K562 (cell line): ENCODE measurements around the gene SNCB. TPM values are rescaled to one million over a fixed set of nuclear protein-coding genes. Genes with fewer than 3 reads are reported as not detected.

Experiments used
- CREB1 ChIP-seq, 2 experiments: sonication (generic) in 1 of 2; formaldehyde crosslinking in 1 of 2; IDR thresholded peaks; 2 replicates each; pipeline versions ENCODE4 v1.6.1 to v1.8.0; 2012 to 2022; ENCODE audit warnings: inconsistent platforms in 1 of 2, mild to moderate bottlenecking in 1 of 2, missing genetic modification reagents in 1 of 2, moderate library complexity in 1 of 2
- E4F1 ChIP-seq: fragments of 250-450 bp; sonication (Bioruptor Pico); IDR thresholded peaks from 2 replicates; pipeline ENCODE4 v1.5.0; 2021; ENCODE audit warnings: mild to moderate bottlenecking, borderline replicate concordance
- FOXK1 ChIP-seq: sonication (generic); formaldehyde crosslinking; IDR thresholded peaks from 2 replicates; pipeline ENCODE4 v1.8.0; 2022; ENCODE audit warnings: missing genetic modification reagents, mild to moderate bottlenecking, borderline replicate concordance
- HDAC3 ChIP-seq: fragments of 450-650 bp; IDR thresholded peaks from 2 replicates; pipeline ENCODE4 v1.6.1; 2018; ENCODE audit warnings: borderline replicate concordance, mild to moderate bottlenecking, moderate library complexity; ENCODE audit not compliant: partially characterized antibody
- HNRNPL ChIP-seq: fragments of 200-400 bp; formaldehyde crosslinking; IDR thresholded peaks from 2 replicates; pipeline ENCODE4 v1.6.1; 2017; ENCODE audit warnings: low read depth, mild to moderate bottlenecking, low read length
- JUND ChIP-seq, 2 experiments: IDR thresholded peaks; 2 replicates in 1 of 2; 3 replicates in 1 of 2; pipeline ENCODE4 v1.6.1; 2011; ENCODE audit warnings: borderline replicate concordance in 2 of 2, low read depth in 2 of 2, low read length in 2 of 2, improper control_type of control experiment in 1 of 2, missing biosample characterization in 1 of 2, missing genetic modification characterization in 1 of 2, missing genetic modification reagents in 1 of 2
- L3MBTL2 ChIP-seq: fragments of 450-650 bp; IDR thresholded peaks from 2 replicates; pipeline ENCODE4 v1.6.1; 2016; ENCODE audit warnings: mild to moderate bottlenecking, moderate library complexity
- MTA2 ChIP-seq: fragments of 450-650 bp; IDR thresholded peaks from 2 replicates; pipeline ENCODE4 v1.6.1; 2016; ENCODE audit warnings: low read depth
- RFX7 ChIP-seq: fragments of 250-450 bp; sonication (Bioruptor Pico); IDR thresholded peaks from 2 replicates; pipeline ENCODE4 v1.5.1; 2021; ENCODE audit warnings: mild to moderate bottlenecking
- TAF1 ChIP-seq: IDR thresholded peaks from 2 replicates; pipeline ENCODE4 v1.6.1; 2011; ENCODE audit warnings: mild to moderate bottlenecking, low read length, moderate library complexity; ENCODE audit not compliant: insufficient read depth, control insufficient read depth, severe bottlenecking; ENCODE audit errors: extremely low read depth
- TCF7L2 ChIP-seq: fragments of 150-350 bp; IDR thresholded peaks from 2 replicates; pipeline ENCODE4 v1.6.1; 2016; ENCODE audit warnings: low read depth, mild to moderate bottlenecking, low read length, moderate library complexity
- TCFL5 ChIP-seq: fragments of 250-450 bp; sonication (Bioruptor Pico); conservative IDR thresholded peaks from 2 replicates; pipeline ENCODE4 v1.6.1; 2021; ENCODE audit warnings: mild to moderate bottlenecking, moderate library complexity, matching md5 sums
- ZBTB1 ChIP-seq: sonication (generic); formaldehyde crosslinking; IDR thresholded peaks from 2 replicates; pipeline ENCODE4 v1.8.1; 2023; ENCODE audit warnings: missing genetic modification reagents, low read depth, mild to moderate bottlenecking, borderline replicate concordance
- ZNF134 ChIP-seq: fragments of 250-450 bp; sonication (Bioruptor Pico); conservative IDR thresholded peaks from 2 replicates; pipeline ENCODE4 v1.4.0; 2020
- ZNF253 ChIP-seq: fragments of 250-450 bp; sonication (Bioruptor Pico); conservative IDR thresholded peaks from 2 replicates; pipeline ENCODE4 v1.6.1; 2021; ENCODE audit warnings: mild to moderate bottlenecking
- ZNF347 ChIP-seq: fragments of 450-650 bp; formaldehyde crosslinking; IDR thresholded peaks from 2 replicates; pipeline ENCODE4 v1.4.0; 2020; ENCODE audit warnings: low read depth, mild to moderate bottlenecking, moderate library complexity
- ZNF766 ChIP-seq: fragments of 200-800 bp; sonication (Bioruptor generic); conservative IDR thresholded peaks from 2 replicates; pipeline ENCODE4 v1.6.1; 2016; ENCODE audit warnings: missing genetic modification characterization, missing compliant biosample characterization
- polyA plus RNA-seq, 8 experiments: library from polyadenylated mRNA; depleted of rRNA in 4 of 8; stranded (reverse) in 5 of 8; unstranded in 3 of 8; fragments of >200 nt; fragmentation: Nextera tagmentation in 2 of 8; fragmentation: Illumina TruSeq in 1 of 8; extraction: Ambion mirVana in 2 of 8; extraction: Trizol in 1 of 8; gene quantifications; 2 replicates each; pipeline versions ENCODE4 v1.2.1 to v1.2.3, GENCODE V29; 2011 to 2014; ENCODE audit warnings: inconsistent platforms in 1 of 8, missing spikeins in 1 of 8
- total RNA-seq, 7 experiments: library from RNA; depleted of rRNA in 6 of 7; stranded (reverse); fragments of >200 nt in 6 of 7; fragmentation: Illumina TruSeq in 2 of 7; extraction: Trizol in 2 of 7; gene quantifications; 2 replicates each; pipeline versions ENCODE4 v1.2.1 to v1.2.3, GENCODE V29; 2011 to 2021; ENCODE audit warnings: low replicate concordance in 1 of 7
- TF ChIP-seq, protein P1 (sequence below): fragments of 250-450 bp; sonication (Bioruptor Pico); IDR thresholded peaks from 2 replicates; pipeline ENCODE4 v1.4.0; 2020; ENCODE audit warnings: borderline replicate concordance
- TF ChIP-seq, protein P2 (sequence below), 2 experiments: fragments of 450-650 bp in 1 of 2; IDR thresholded peaks; 2 replicates each; pipeline ENCODE4 v1.6.1; 2011 to 2017; ENCODE audit warnings: low read depth in 2 of 2, antibody characterized with exemption in 1 of 2, borderline replicate concordance in 1 of 2, low read length in 1 of 2, mild to moderate bottlenecking in 1 of 2, mixed read lengths in 1 of 2; ENCODE audit not compliant: control insufficient read depth in 1 of 2

Gene SNCB
- total and polyA plus RNA-seq, 9 of the 15 experiments (the other 6 are each of a cell fraction or from before 2014, with no cell fraction given): not detected

GRCh38 chr5:176647030-176647842 lies 16.9 kb upstream of the SNCB start, which contains the start of gene TSPAN17 (continued):
- TF ChIP-seq CREB1 (IDR thresholded peaks at IDR 0.05): peak; percentile 73
- peak; percentile 76; the same call in 1 of the 2 replicates for TF ChIP-seq CREB1 (CRISPR knock-in tag; IDR thresholded peaks at IDR 0.05)
- 0 out of 2 replicates have a peak, but pooled peaks have one; percentile 43 for TF ChIP-seq L3MBTL2
- TF ChIP-seq ZNF253 (CRISPR knock-in tag): no peak
- no peak for TF ChIP-seq ZNF347
- TF ChIP-seq, protein P1, sequence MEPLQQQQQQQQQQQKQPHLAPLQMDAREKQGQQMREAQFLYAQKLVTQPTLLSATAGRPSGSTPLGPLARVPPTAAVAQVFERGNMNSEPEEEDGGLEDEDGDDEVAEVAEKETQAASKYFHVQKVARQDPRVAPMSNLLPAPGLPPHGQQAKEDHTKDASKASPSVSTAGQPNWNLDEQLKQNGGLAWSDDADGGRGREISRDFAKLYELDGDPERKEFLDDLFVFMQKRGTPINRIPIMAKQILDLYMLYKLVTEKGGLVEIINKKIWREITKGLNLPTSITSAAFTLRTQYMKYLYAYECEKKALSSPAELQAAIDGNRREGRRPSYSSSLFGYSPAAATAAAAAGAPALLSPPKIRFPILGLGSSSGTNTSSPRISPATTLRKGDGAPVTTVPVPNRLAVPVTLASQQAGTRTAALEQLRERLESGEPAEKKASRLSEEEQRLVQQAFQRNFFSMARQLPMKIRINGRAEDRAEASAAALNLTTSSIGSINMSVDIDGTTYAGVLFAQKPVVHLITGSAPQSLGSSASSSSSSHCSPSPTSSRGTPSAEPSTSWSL (CRISPR knock-in tag): no peak
- no peak for TF ChIP-seq ZNF134 (CRISPR knock-in tag)
- TF ChIP-seq TCFL5 (CRISPR knock-in tag): no peak
- no peak for TF ChIP-seq E4F1 (CRISPR knock-in tag)
- no peak for TF ChIP-seq ZNF766
- no peak for TF ChIP-seq HDAC3
- no peak for TF ChIP-seq HNRNPL
- peak; percentile 78 for TF ChIP-seq TAF1
- no peak for TF ChIP-seq TCF7L2
- TF ChIP-seq FOXK1 (CRISPR knock-in tag): no peak
- TF ChIP-seq, protein P2, sequence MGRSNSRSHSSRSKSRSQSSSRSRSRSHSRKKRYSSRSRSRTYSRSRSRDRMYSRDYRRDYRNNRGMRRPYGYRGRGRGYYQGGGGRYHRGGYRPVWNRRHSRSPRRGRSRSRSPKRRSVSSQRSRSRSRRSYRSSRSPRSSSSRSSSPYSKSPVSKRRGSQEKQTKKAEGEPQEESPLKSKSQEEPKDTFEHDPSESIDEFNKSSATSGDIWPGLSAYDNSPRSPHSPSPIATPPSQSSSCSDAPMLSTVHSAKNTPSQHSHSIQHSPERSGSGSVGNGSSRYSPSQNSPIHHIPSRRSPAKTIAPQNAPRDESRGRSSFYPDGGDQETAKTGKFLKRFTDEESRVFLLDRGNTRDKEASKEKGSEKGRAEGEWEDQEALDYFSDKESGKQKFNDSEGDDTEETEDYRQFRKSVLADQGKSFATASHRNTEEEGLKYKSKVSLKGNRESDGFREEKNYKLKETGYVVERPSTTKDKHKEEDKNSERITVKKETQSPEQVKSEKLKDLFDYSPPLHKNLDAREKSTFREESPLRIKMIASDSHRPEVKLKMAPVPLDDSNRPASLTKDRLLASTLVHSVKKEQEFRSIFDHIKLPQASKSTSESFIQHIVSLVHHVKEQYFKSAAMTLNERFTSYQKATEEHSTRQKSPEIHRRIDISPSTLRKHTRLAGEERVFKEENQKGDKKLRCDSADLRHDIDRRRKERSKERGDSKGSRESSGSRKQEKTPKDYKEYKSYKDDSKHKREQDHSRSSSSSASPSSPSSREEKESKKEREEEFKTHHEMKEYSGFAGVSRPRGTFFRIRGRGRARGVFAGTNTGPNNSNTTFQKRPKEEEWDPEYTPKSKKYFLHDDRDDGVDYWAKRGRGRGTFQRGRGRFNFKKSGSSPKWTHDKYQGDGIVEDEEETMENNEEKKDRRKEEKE (IDR thresholded peaks at IDR 0.05; ENCODE audit: borderline replicate concordance in 1 of 2, control insufficient read depth in 1 of 2, low read depth in 2 of 2, low read length in 1 of 2): no peak
- TF ChIP-seq JUND (IDR thresholded peaks at IDR 0.05; ENCODE audit: borderline replicate concordance, low read depth, low read length): peak; percentile 27; the same call in 1 of the 2 replicates
- no peak for TF ChIP-seq JUND (tag; IDR thresholded peaks at IDR 0.05; ENCODE audit: borderline replicate concordance, low read depth, low read length)
- TF ChIP-seq MTA2: no peak
- TF ChIP-seq RFX7: no peak
- no peak for TF ChIP-seq ZBTB1 (CRISPR knock-in tag)
